HCT116 (cell line): ENCODE measurements around the gene WDR43.

Source experiments
- CEBPB ChIP-seq: IDR thresholded peaks from 2 replicates; pipeline ENCODE4 v1.6.1; 2012; ENCODE audit warnings: low read depth
- EZH2 ChIP-seq: fragments of 200-600 bp; sonication (generic); IDR thresholded peaks from 2 replicates; pipeline ENCODE4 v1.6.1; 2017; ENCODE audit warnings: antibody characterized with exemption, mixed run types
- EZH2phosphoT487 ChIP-seq: fragments of 200-600 bp; IDR thresholded peaks from 2 replicates; pipeline ENCODE4 v1.6.1; 2018; ENCODE audit warnings: antibody characterized with exemption, borderline replicate concordance
- FOSL1 ChIP-seq: IDR thresholded peaks from 2 replicates; pipeline ENCODE4 v1.6.1; 2012; ENCODE audit warnings: low read depth
- JUND ChIP-seq: IDR thresholded peaks from 2 replicates; pipeline ENCODE4 v1.6.1; 2012
- POLR2A ChIP-seq: IDR thresholded peaks from 2 replicates; pipeline ENCODE4 v1.7.0; 2011; ENCODE audit warnings: borderline replicate concordance; ENCODE audit not compliant: insufficient read depth, insufficient read length; ENCODE audit errors: extremely low read depth
- RAD21 ChIP-seq: IDR thresholded peaks from 2 replicates; pipeline ENCODE4 v1.6.1; 2012; ENCODE audit warnings: low read depth, mild to moderate bottlenecking
- TCF7L2 ChIP-seq: IDR thresholded peaks from 2 replicates; pipeline ENCODE4 v1.7.0; 2011; ENCODE audit warnings: borderline replicate concordance, inconsistent platforms; ENCODE audit not compliant: insufficient read depth, insufficient read length; ENCODE audit errors: extremely low read depth
- YY1 ChIP-seq: IDR thresholded peaks from 2 replicates; pipeline ENCODE4 v1.6.1; 2011; ENCODE audit warnings: low read length, low read depth, moderate library complexity, mild to moderate bottlenecking; ENCODE audit not compliant: insufficient replicate concordance; ENCODE audit errors: extremely low read depth
- ZNF274 ChIP-seq: fragments of 200-500 bp; sonication (Bioruptor generic); IDR thresholded peaks from 2 replicates; pipeline ENCODE4 v1.6.1; 2014; ENCODE audit warnings: mild to moderate bottlenecking, low read depth, low read length, inconsistent platforms
- TF ChIP-seq, protein P1 (sequence below), 3 experiments: fragments of 200-600 bp in 1 of 3; sonication (generic) in 1 of 3; IDR thresholded peaks in 2 of 3; conservative IDR thresholded peaks in 1 of 3; 2 replicates each; pipeline ENCODE4 v1.5.1; 2012 to 2017; ENCODE audit warnings: low read depth in 2 of 3, low read length in 2 of 3, antibody characterized with exemption in 1 of 3, borderline replicate concordance in 1 of 3, control low read depth in 1 of 3, mild to moderate bottlenecking in 1 of 3, mixed read lengths in 1 of 3, mixed run types in 1 of 3, moderate library complexity in 1 of 3; ENCODE audit not compliant: insufficient read depth in 1 of 3

DNA sequence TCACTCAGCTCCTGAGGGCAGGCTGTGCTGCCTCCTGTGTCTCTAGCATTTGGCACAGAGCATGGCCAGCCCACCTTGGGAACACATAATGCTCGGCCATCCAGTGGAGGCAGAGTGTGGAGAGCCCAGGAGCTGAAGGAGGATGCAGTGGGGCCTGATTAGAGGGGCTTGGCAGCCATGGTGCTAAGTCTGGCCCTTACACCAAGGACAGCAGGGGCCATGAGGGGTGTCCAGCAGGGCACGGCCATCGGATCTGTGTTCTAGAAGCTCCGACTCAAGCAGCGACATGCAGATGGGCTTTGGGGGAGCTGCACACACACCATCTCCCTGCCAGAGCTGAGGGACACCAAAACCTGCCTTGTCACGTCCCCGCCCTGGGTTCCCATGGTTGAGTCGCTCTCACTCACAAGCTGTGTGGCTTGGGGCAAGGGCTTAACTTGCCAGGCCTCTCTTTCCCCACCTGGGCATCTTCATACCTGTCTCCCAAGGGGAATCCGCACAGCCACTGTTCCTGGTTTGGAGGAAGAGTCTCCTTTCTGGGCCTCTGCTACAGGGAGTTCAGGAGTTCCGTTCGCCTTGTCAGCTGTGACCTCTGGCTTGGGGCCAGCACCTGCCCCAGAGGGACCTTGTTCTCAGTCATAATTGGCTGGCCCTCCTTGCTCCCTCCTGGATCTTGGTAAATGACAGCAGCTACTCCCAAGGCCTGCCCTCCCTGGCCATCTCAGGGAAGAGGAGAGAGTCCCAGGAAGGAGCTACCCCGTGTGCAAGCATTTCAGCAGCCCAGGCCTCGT lies 85.3 kb downstream of the WDR43 start:
- TF ChIP-seq POLR2A: no peak
- TF ChIP-seq, protein P1, sequence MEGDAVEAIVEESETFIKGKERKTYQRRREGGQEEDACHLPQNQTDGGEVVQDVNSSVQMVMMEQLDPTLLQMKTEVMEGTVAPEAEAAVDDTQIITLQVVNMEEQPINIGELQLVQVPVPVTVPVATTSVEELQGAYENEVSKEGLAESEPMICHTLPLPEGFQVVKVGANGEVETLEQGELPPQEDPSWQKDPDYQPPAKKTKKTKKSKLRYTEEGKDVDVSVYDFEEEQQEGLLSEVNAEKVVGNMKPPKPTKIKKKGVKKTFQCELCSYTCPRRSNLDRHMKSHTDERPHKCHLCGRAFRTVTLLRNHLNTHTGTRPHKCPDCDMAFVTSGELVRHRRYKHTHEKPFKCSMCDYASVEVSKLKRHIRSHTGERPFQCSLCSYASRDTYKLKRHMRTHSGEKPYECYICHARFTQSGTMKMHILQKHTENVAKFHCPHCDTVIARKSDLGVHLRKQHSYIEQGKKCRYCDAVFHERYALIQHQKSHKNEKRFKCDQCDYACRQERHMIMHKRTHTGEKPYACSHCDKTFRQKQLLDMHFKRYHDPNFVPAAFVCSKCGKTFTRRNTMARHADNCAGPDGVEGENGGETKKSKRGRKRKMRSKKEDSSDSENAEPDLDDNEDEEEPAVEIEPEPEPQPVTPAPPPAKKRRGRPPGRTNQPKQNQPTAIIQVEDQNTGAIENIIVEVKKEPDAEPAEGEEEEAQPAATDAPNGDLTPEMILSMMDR (IDR thresholded peaks at IDR 0.05 in 2 of 3, conservative IDR thresholded peaks at IDR 0.05 in 1 of 3; ENCODE audit: borderline replicate concordance in 1 of 3, insufficient read depth in 1 of 3, low read depth in 2 of 3, low read length in 2 of 3): no peak
- TF ChIP-seq RAD21: no peak
- no peak for TF ChIP-seq TCF7L2
- TF ChIP-seq EZH2phosphoT487: no peak
- no peak for TF ChIP-seq CEBPB
- TF ChIP-seq JUND: no peak
- TF ChIP-seq YY1: no peak
- TF ChIP-seq EZH2: no peak
- no peak for TF ChIP-seq FOSL1
- TF ChIP-seq ZNF274: no peak
